ENCODE measurements around the gene C16orf95. TPM values are rescaled to one million over a fixed set of nuclear protein-coding genes. Genes with fewer than 3 reads are reported as not detected.

The C16orf95 gene
- total RNA-seq, 1 donor from 2014 or later: 1.7 TPM

DNA sequence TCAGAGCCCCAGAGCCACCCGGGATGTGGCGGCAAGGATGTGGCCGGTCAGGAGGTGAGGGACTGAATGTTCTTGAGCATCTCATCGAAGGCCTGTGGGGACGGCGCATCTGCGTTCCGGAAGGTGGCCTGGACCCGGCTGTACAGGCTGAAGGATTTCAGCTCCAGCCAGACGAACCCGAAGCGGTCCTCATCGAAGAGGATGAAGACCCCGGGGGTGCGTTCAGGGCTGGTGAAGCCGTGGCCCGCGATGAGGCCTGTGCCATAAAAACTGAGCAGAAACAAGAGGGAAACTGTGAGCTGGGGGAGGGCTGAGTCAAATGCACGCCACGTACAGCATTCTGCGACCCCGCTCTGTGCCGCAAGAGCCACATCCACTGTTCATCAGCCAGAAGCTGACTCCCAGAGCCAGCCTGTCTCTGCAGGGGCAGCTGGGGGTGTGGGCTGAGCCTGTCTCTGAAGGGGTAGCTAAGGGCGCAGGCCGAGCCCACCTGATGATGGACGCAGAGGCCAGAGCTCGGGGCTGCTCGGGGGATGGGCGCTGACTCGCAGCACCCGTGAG, 14.1 kb upstream of the C16orf95 start:
- DNase-seq: no peak

- DNase-seq: no peak
Observed at GRCh38 chr16:87330646-87331045, 13.5 kb upstream of the C16orf95 start.

GRCh38 chr16:87330257-87330624, 13.0 kb upstream of the C16orf95 start:
- DNase-seq: no peak

DNA sequence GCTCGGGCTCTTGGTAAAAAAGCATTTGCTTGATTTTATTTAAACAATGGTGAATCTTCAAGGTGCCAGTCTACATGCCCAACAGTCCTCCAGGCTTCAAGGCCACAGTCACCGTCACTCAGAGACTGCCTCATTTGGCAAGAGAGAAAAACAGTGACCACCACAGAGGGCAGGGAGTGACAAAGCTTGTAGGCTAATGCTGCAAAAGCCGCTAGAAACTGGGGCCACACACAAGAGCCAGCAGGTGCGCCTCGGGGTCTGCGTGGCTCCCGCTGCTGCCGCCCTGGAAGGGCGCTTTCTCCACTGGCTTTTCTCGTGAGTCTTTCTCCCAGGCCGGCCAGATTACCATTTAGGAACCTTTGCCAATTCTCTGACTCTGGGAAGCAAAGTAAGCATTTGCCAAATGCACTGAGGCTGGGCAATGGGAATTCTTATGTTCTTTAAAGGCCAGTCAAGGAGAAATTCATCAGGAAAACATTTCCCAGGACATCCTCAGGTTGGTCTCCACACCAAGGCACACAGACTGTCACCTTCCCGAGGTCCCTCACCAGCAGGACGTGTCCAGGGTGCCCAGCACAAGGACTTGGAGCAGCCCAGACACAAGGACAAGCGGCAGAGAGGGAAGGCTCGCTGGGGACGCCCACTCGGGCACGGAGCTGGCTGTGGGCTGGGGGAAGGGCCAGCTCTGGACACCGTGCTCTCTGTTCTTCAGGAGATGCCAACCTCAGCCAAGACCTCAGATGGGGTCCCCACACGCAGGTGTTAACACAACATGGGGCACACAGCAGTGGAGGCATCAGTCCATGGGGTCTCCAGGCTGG, 12.5 kb upstream of the C16orf95 start:
- no peak for DNase-seq

DNA sequence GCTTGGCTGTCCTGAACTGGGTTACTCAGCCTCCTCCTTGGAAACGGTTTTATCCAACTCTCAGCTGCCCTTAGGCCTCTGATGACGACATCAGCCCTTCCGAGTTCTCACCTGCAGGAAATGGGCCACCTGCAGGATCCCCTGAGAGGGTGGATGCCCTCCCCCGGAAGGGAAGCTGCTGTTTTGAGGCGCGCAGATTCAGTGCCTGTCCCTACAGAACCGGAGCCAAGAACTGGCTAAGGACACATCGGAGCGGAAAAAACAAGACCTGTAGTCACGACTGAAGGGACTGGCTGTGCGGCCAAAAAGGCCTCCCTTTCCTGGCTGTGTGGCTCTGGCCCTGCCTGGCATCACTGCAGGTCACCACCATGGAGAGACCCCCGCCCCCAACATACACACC, 11.7 kb upstream of the C16orf95 start:
- no peak for DNase-seq

DNA sequence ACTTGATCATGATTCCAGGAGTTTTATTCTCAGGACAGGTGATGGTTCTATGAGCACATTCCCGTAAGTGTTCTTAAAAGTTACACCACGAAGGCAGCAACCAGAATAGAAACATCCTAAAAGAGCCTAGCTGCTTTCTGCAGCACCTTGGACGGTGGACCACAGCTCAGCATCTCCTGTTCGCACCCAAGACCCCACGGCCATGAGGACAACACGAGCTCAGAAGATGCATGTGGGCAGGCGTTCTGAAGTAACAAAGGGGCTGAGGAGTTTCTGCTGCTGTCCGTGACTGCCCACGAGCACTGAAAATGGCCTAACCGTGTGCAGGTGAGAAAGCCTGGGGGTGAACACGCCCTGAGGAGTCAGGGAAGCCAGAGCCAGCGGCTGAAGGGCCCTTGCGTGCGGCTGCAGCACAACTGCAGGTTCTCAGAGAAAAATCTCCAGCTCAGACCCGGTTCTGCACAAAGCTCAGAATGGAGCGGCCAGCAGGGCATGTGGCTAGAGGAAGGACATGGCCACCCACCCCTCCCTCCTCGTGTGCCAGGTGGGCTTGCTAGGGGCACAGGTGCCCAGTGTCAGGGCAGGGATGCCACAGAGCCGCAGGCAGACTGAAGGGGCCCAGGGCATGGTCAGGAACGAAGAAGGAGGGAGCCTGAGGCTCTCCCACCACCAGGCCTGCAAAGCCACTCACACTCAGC, 10.8 kb upstream of the C16orf95 start:
- DNase-seq: no peak

DNA sequence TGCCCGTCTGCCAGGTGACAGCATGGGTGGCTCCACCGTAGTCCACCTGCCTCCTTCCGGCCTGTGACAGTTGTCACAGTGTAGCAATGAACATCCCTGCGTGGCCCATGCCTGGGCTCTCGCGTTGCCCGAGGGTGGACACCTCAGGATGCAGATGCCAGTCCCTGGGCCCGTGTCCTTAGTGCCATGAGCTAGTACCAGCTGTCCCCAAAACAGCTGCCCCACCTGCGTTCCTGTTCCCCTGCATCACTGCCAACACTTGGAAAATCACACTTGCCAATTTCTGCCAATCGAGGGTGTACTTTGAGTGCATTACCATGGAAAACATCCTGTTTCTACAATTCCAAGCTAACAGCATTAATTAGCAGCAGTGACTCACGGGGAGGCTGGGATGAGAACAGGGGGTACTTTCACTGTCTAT, 9.0 kb upstream of the C16orf95 start:
- DNase-seq: no peak

GRCh38 chr16:87325423-87325858, 8.2 kb upstream of the C16orf95 start:
- DNase-seq: no peak

GRCh38 chr16:87324411-87325275, 7.5 kb upstream of the C16orf95 start:
- peak; percentile 22 for DNase-seq

- DNase-seq: no peak
Observed at GRCh38 chr16:87323727-87324410, 6.7 kb upstream of the C16orf95 start.

DNA sequence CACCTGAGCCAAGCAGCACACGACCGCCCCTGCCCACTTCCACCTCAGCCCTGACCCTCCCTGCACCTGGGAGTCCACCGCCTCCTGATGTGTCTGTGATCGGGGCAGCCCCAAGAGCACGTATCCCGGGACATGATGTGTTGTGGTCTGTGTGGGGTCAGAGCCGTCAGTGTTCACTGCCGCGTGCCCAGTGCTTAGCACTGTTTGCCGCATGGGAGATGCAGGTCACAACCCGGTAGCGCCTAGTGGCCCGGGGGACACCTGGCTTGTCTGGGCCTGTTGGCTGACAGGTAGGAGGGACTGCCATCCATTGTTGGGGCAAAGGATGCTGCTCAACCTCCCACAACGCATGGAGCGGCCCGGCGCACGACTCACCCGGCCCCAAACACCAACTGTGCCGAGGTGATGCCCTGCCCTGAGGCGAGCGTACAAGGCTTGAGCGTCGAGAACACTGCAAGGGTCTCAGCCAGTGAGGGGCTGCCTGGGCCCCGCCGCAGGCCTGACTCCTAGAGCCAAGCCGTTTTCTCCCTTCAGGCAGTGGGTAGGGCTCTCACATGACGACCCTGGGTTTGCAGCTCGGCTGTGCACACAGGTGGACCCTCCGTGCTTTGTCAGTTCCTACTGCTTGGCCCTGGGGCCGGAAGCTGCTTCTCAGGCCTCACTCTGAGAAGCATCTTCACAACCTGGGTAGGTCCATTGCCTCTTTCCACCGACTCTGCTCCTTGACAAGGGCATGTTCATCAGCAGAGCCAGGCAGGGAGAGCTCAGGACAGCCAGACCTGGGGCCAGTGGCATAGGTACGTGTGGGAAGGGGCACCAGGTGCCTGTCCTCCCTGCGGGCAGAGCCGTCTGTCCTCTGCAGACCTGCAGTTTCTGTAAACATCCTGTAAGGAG, 5.9 kb upstream of the C16orf95 start:
- no peak for DNase-seq

DNA sequence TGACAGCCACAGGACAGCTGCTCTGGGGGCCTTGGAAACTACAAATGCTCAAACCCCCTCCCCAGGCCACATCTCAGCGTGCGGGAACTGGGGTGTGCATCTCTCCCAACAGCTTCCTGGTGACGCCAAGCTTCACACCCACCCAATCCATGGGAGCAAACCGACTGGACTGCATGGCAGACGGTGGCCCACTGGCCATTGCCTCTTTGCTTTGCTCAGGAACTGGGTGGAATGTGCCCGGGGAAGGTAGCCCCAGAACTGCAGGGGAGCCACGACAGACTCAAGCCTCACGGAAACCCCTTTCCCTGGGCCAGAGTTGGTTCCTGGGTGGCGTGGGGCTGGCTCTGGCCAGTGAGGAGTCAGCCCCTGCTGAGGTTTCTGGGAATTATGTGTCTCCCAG, 5.2 kb upstream of the C16orf95 start:
- no peak for DNase-seq

GRCh38 chr16:87321336-87322107, 4.3 kb upstream of the C16orf95 start:
- DNase-seq: no peak

DNA sequence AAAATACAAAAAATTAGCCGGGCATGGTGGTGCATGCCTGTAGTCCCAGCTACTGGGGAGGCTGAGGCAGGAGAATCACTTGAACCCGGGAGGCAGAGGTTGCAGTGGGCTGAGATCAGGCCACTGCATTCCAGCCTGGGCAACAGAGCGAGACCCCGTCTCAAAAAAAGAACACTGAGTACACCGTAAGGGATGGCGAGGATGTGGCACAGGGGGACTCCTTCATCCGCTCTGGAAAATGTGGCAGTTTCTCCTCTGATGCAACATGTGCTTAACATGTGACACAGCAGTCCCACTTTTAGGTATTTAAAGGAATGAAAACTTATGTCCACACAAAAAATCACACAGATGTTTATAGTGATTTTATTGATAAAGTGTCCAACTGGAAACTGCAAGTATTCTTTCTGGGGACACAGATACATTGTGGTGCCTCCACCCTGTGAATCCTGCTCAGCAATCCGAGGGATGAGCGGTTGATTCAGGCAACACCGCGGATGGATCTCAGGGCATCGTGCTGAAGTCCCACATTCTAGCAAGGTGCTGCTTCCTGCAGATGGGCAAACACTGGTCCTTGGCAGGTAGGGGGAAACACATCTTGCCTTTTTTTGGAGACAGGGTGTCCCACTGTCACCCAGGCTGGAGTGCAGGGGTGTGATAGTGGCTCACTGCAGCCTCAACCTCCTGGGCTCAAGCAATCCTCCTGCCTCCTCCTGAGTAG, 3.5 kb upstream of the C16orf95 start:
- no peak for DNase-seq

DNA sequence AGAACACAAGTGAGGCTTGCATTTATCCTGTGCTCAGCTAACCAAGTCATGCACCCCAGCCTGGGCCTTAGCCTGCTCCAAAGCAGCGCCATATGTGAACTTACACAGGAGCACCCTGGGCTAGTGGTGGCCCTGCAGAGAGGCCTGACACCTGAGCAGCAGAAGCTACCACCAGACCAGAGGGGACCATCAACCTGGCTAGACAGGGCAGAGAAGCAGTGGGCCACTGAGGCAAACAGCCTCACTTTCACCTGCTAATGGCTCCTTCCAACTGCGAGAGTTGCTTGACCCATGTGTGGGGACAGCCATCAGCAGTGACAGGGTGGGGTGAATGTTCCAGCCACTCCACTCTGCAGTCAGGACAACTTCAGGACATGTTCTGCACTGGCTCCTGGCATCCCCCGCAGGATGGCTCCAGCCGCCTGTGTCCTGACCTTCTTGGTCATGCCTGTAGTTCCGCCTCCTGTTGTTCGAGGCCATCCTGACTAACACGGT, 2.9 kb upstream of the C16orf95 start:
- no peak for DNase-seq

GRCh38 chr16:87319011-87319410, 1.8 kb upstream of the C16orf95 start:
- no peak for DNase-seq

DNA sequence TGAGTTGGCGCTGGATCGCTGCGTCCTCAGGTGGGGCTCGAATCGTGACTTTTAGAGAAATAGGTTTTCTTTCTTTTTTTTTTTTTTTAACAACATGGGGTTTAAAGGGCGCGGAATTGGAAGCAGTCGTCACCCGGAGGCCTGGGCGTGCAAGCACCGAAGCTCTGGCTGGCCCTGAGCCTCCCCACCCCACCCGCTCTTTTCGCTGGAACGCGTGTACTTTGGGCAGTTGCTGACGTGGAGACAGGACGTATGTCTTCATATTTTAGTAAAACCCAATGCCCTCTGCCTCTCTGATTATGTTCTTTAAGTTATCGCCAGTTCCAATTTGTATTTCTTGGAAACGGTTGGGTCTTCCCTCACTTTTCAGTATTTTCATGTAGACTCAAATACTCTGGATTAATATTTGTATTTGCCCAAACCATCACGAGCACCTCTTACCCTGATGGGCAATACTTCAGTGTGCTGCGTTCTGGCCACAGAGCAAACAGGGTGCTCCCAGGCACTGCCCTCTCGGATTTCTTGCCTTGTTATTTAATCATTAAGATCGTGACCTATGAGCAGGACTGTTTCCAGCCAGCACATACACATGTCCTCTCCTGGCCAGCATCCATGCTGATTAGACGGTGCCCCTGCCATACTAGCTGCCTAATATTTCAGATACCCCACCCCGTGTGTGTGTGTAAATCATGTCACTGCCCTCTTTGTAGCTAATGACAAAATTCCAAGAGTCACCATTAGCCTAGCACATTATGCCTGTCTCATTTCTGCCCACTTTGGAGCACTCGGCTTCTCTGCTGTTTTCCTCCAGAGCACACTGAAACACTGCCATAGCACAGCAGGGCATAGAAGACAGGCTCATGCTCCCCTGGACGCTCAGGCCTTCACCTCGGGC, 805 bp upstream of the C16orf95 start:
- DNase-seq: peak; percentile 25

- DNase-seq: no peak
Observed at GRCh38 chr16:87316450-87316922, 706 bp downstream of the C16orf95 start.

Data from skin of body (tissue), 2 donors.